Sigmoid colon (tissue), 4 donors: ENCODE measurements around the gene GRAP2.

Experiments used
- CTCF ChIP-seq, 4 experiments: fragments of 450-650 bp in 3 of 4; fragments of 200-600 bp in 1 of 4; IDR thresholded peaks; one replicate each; pipeline ENCODE4 v1.5.1; 2016 to 2019; ENCODE audit warnings: antibody characterized with exemption in 4 of 4, mild to moderate bottlenecking in 3 of 4, moderate library complexity in 2 of 4
- EP300 ChIP-seq, 4 donors: sonication (generic); formaldehyde crosslinking; IDR thresholded peaks; one replicate each; pipeline ENCODE4 v1.6.1; 2017; ENCODE audit warnings: antibody characterized with exemption in 4 of 4
- POLR2A ChIP-seq, 2 donors: fragments of 450-650 bp; IDR thresholded peaks; one replicate each; pipeline ENCODE4 v1.6.1; 2016; ENCODE audit warnings: antibody characterized with exemption in 2 of 2, mild to moderate bottlenecking in 2 of 2, moderate library complexity in 2 of 2
- POLR2AphosphoS5 ChIP-seq, 4 donors: sonication (generic); formaldehyde crosslinking; IDR thresholded peaks; one replicate each; pipeline ENCODE4 v1.6.1; 2017; ENCODE audit warnings: antibody characterized with exemption in 4 of 4

GRCh38 chr22:39932166-39932565 lies 31.3 kb downstream of the GRAP2 start:
- TF ChIP-seq CTCF (IDR thresholded peaks at IDR 0.05): no peak
- TF ChIP-seq POLR2AphosphoS5 (IDR thresholded peaks at IDR 0.05): no peak
- no peak for TF ChIP-seq POLR2A (IDR thresholded peaks at IDR 0.05)
- TF ChIP-seq EP300 (IDR thresholded peaks at IDR 0.05): no peak
